HepG2 (cell line): ENCODE results near the gene TMEM256. TPM values are rescaled to one million over a fixed set of nuclear protein-coding genes. Genes with fewer than 3 reads are reported as not detected.

ENCODE experiments used
- ATAC-seq: fragments of 200-7000 bp; cut with Tn5 transposase; 3 replicates; pipeline ENCODE4 v1.9.1; 2020; ENCODE audit warnings: mild to moderate bottlenecking, moderate library complexity
- BruUV-seq: library from RNA; stranded (reverse); fragments of 400-500 nt; replicated peaks from 2 replicates; lab custom pipeline; 2021; lab: Mats Ljungman, UMichigan
- CTCF ChIA-PET: fragments of 300-600 bp; formaldehyde crosslinking; extraction: SDS; loops from one replicate; lab custom pipeline; 2021; ENCODE audit warnings: low total read pairs, inconsistent platforms, low intra/inter-chr PET ratio; lab: Yijun Ruan, JAX
- POLR2A ChIA-PET: fragments of 350-600 bp; sonication (Branson Sonifier 250); formaldehyde crosslinking; loops from one replicate; lab custom pipeline; 2020; ENCODE audit warnings: antibody characterized with exemption, inconsistent platforms; lab: Yijun Ruan, JAX
- DNase-seq: peaks from one replicate; pipeline ENCODE4 v3.0.0-alpha.2; 2015; ENCODE audit warnings: low spot score
- FAIRE-seq: peaks from 3 replicates; lab custom pipeline; 2011; peaks lifted over from hg19 to GRCh38; lab: Jason Lieb, UNC
- H2AFZ ChIP-seq: one replicate; pipeline ENCODE4 v1.6.1; 2011; ENCODE audit warnings: low read length, inconsistent platforms
- H3K27ac ChIP-seq: fragments of 300-600 bp; 3 replicates; pipeline ENCODE4 v1.8.0; 2011; ENCODE audit warnings: mixed run types, mild to moderate bottlenecking, mixed read lengths, low read length, inconsistent platforms; ENCODE audit not compliant: insufficient read depth; ENCODE audit errors: extremely low read length
- H3K27me3 ChIP-seq, 2 experiments: fragments of 200-600 bp in 1 of 2; 2 replicates in 1 of 2; 3 replicates in 1 of 2; pipeline versions ENCODE4 v1.6.0 to v1.8.0; 2011; ENCODE audit warnings: low read length in 2 of 2, mild to moderate bottlenecking in 2 of 2, moderate library complexity in 2 of 2, inconsistent platforms in 1 of 2; ENCODE audit not compliant: insufficient read depth in 2 of 2, control insufficient read depth in 1 of 2
- H3K36me3 ChIP-seq, 2 experiments: fragments of 200-600 bp in 1 of 2; replicated peaks in 1 of 2; 2 replicates in 1 of 2; 3 replicates in 1 of 2; pipeline versions ENCODE4 v1.5.1 to v1.8.0; 2011; ENCODE audit warnings: low read length in 2 of 2, inconsistent platforms in 1 of 2; ENCODE audit not compliant: insufficient read depth in 2 of 2, control insufficient read depth in 1 of 2
- H3K4me1 ChIP-seq: 2 replicates; pipeline ENCODE4 v1.5.1; 2012; ENCODE audit warnings: low read length, inconsistent platforms; ENCODE audit not compliant: insufficient read depth
- H3K4me2 ChIP-seq: 2 replicates; pipeline ENCODE4 v1.6.0; 2011; ENCODE audit warnings: low read depth, low read length, inconsistent platforms
- H3K4me3 ChIP-seq, 3 experiments: fragments of 200-600 bp in 1 of 3; sonication (generic), shearing (Covaris generic) in 1 of 3; replicated peaks in 1 of 3; 2 replicates each; pipeline ENCODE4 v1.5.1; 2011 to 2016; ENCODE audit warnings: low read length in 3 of 3, inconsistent platforms in 2 of 3, low read depth in 2 of 3, mild to moderate bottlenecking in 2 of 3, control low read depth in 1 of 3, mixed read lengths in 1 of 3; ENCODE audit not compliant: insufficient read depth in 1 of 3
- H3K79me2 ChIP-seq: one replicate; pipeline ENCODE4 v1.6.1; 2011; ENCODE audit warnings: low read length, inconsistent platforms; ENCODE audit not compliant: insufficient read depth
- H3K9ac ChIP-seq: 2 replicates; pipeline ENCODE4 v1.6.0; 2011; ENCODE audit warnings: mild to moderate bottlenecking, low read depth, low read length, inconsistent platforms; ENCODE audit not compliant: insufficient read depth
- H3K9me3 ChIP-seq: 2 replicates; pipeline ENCODE4 v1.5.1; 2012; ENCODE audit warnings: mild to moderate bottlenecking, low read length
- H4K20me1 ChIP-seq: 2 replicates; pipeline ENCODE4 v1.6.0; 2011; ENCODE audit warnings: inconsistent platforms, mild to moderate bottlenecking, low read length, moderate library complexity; ENCODE audit not compliant: insufficient read depth
- ATF7 ChIP-seq, 2 experiments: fragments of 450-650 bp in 1 of 2; sonication (generic) in 1 of 2; formaldehyde crosslinking in 1 of 2; IDR thresholded peaks; 2 replicates each; pipeline versions ENCODE4 v1.4.0 to v1.6.1; 2016 to 2020; ENCODE audit warnings: antibody characterized with exemption in 1 of 2, mild to moderate bottlenecking in 1 of 2, missing genetic modification reagents in 1 of 2
- ATF7-NPFF ChIP-seq: sonication (generic); formaldehyde crosslinking; IDR thresholded peaks from 2 replicates; pipeline ENCODE4 v1.8.1; 2023; ENCODE audit warnings: mild to moderate bottlenecking, low read depth, missing genetic modification reagents, moderate library complexity
- CBX5 ChIP-seq: sonication (generic); formaldehyde crosslinking; IDR thresholded peaks from 2 replicates; pipeline ENCODE4 v1.4.0; 2020; ENCODE audit warnings: missing genetic modification reagents, borderline replicate concordance
- DMAP1 ChIP-seq: IDR thresholded peaks from 2 replicates; pipeline ENCODE4 v1.6.1; 2016
- HOXD1 ChIP-seq: sonication (generic); formaldehyde crosslinking; IDR thresholded peaks from 2 replicates; pipeline ENCODE4 v1.5.0; 2020; ENCODE audit warnings: missing genetic modification reagents
- NCOA1 ChIP-seq: sonication (generic); formaldehyde crosslinking; IDR thresholded peaks from 2 replicates; pipeline ENCODE4 v1.9.0; 2021; ENCODE audit warnings: missing genetic modification reagents
- ZNF33B ChIP-seq: sonication (generic); formaldehyde crosslinking; IDR thresholded peaks from 2 replicates; pipeline ENCODE4 v1.5.1; 2020; ENCODE audit warnings: mild to moderate bottlenecking, missing genetic modification reagents
- ZNF496 ChIP-seq: sonication (generic); formaldehyde crosslinking; IDR thresholded peaks from 2 replicates; pipeline ENCODE4 v1.8.1; 2023; ENCODE audit warnings: mild to moderate bottlenecking, moderate library complexity, missing genetic modification reagents; ENCODE audit not compliant: insufficient replicate concordance
- ZNF546 ChIP-seq: sonication (generic); formaldehyde crosslinking; conservative IDR thresholded peaks from 2 replicates; pipeline ENCODE4 v1.8.1; 2023; ENCODE audit warnings: mild to moderate bottlenecking, missing genetic modification reagents
- ZSCAN25 ChIP-seq: sonication (generic); formaldehyde crosslinking; IDR thresholded peaks from 2 replicates; pipeline ENCODE4 v1.8.0; 2022; ENCODE audit warnings: mild to moderate bottlenecking, missing genetic modification reagents
- WGBS: methylation state at CpG from one replicate; pipeline ENCODE4 v1.1.6; 2017; ENCODE audit warnings: low lambda C conversion rate; 5-methylcytosine and 5-hydroxymethylcytosine counted together
- in situ Hi-C: cut with HindIII; loops from 2 replicates; pipeline ENCODE4 v1.10.0; 2017; ENCODE audit warnings: low pct_unique_long_range_greater_than_20kb; ENCODE audit not compliant: extremely low pct_ligation_motif_present
- intact Hi-C: fragments of 100-400 bp; cut with micrococcal nuclease; formaldehyde crosslinking; loops from one replicate; pipeline ENCODE4 v1.10.0; 2022; ENCODE audit not compliant: unreplicated experiment
- polyA plus RNA-seq, 8 experiments: library from polyadenylated mRNA; depleted of rRNA in 3 of 8; stranded (reverse) in 7 of 8; unstranded in 1 of 8; fragments of >200 nt; fragmentation: Illumina TruSeq in 4 of 8; extraction: Trizol in 4 of 8; gene quantifications; 2 replicates each; pipeline versions ENCODE4 v1.2.1 to v1.2.3, GENCODE V29; 2011 to 2016; ENCODE audit warnings: low read depth in 4 of 8, missing spikeins in 1 of 8, mixed read lengths in 1 of 8; ENCODE audit not compliant: insufficient read depth in 1 of 8
- total RNA-seq, 5 experiments: library from RNA; depleted of rRNA; stranded (reverse); fragments of >200 nt; fragmentation: Illumina TruSeq; extraction: Trizol; gene quantifications; 2 replicates each; pipeline ENCODE4 v1.2.3, GENCODE V29; 2016; ENCODE audit warnings: low read depth in 1 of 5
- TF ChIP-seq, protein P1 (sequence below): sonication (generic); IDR thresholded peaks from 2 replicates; pipeline ENCODE4 v1.6.1; 2016; ENCODE audit warnings: low read depth, borderline replicate concordance
- TF ChIP-seq, protein P2 (sequence below): sonication (generic); formaldehyde crosslinking; IDR thresholded peaks from 2 replicates; pipeline ENCODE4 v1.4.0; 2020; ENCODE audit warnings: missing genetic modification reagents
- TF ChIP-seq, protein P3 (sequence below): sonication (generic); formaldehyde crosslinking; IDR thresholded peaks from 2 replicates; pipeline ENCODE4 v1.5.1; 2020; ENCODE audit warnings: mild to moderate bottlenecking, moderate library complexity, missing genetic modification reagents

The TMEM256 gene
- total and polyA plus RNA-seq, 2 of the 13 experiments (the other 11 are each of a cell fraction or from before 2014, with no cell fraction given), result 231 to 252 TPM

DNA sequence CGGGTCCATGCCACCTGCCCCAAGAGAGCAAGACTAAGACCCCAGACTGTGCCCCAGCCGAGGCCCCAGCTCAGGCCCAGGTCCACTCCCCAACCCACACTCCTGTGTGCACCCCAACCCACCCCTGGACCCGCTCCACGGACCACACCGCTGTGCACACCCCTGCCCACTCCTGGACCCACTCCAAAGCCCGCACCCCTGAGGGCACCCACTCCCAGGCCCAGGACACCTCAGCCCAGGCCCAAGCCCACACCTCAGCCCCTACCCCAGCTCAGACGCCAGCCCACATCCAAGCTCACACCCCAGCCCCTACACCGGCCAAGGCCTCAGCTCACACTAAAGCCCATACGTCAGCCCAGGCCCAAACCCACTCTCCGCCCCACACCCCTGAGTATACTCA lies 25.8 kb upstream of the TMEM256 start:
- TF ChIP-seq ATF7 (IDR thresholded peaks at IDR 0.05) (no peak), ATF7 (CRISPR knock-in tag; IDR thresholded peaks at IDR 0.05) (no peak), DMAP1 (CRISPR knock-in tag) (no peak), ZNF546 (no peak), ATF7-NPFF (CRISPR knock-in tag) (no peak)
- TF ChIP-seq, protein P1, sequence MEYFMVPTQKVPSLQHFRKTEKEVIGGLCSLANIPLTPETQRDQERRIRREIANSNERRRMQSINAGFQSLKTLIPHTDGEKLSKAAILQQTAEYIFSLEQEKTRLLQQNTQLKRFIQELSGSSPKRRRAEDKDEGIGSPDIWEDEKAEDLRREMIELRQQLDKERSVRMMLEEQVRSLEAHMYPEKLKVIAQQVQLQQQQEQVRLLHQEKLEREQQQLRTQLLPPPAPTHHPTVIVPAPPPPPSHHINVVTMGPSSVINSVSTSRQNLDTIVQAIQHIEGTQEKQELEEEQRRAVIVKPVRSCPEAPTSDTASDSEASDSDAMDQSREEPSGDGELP, result no peak
- TF ChIP-seq, all 625 proteins: peak for 0
- FAIRE-seq, result no peak
- Histone ChIP-seq H3K27ac (no peak overlapping the region), H3K36me3 (no peaks in the 10 kb centered on the region), H3K4me3 (no peak overlapping the region), H3K79me2 (no peaks in the 10 kb centered on the region), H3K27me3 (peaks cover 2 to 3% of the 10 kb centered on the region in 2 experiments; a peak in 3 of 5 replicates), H2AFZ (no peak overlapping the region), H4K20me1 (no peaks in the 10 kb centered on the region), H3K9ac (no peak overlapping the region), H3K4me2 (no peak overlapping the region), H3K9me3 (no peaks in the 10 kb centered on the region), H3K4me1 (peaks cover 10% of the 10 kb centered on the region)
- BruUV-seq, result no TSS peak
- 44% methylated on average over 7 of the region's 10 CpGs for WGBS
- intact Hi-C loops (no loop called here), in situ Hi-C loops (no loop called here)
- ChIA-PET POLR2A (interaction anchor here (1.6 kb wide), 1 partner anchor 26 kb away, joined by 3 read pairs; the partner anchor contains the start of gene TMEM256), CTCF (no interaction called here)
- no peak for ATAC-seq
- no peak for DNase-seq

DNA sequence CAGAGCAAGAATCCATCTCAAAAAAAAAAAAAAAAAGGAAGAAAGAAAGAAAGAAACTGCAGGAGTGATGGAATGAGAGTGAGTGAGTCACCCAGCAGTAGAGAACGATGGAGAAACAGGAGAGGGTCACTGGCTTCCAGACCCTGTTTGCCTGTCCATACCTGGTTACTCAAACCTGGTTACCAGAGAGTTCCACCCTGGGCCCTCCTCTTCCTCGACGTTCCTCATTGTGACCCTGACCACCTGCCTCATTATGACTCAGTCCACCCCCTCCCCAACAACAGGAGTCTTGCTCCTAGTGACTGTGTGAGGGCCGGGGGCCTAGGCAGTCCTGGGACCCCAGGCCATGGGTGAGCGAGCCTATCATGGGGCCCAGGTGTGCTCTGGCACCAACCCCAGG lies 24.7 kb upstream of the TMEM256 start, which contains the start of gene SPEM3:
TSS of gene SPEM3 (plus strand) at position 301 of the 400 bp plus-strand sequence. CDS start at position 347, 46 bp downstream.
- H3K9ac ChIP-seq, result no peak within 1 kb of the TSS
- H3K4me1 ChIP-seq, result peaks cover 8% of the 10 kb centered on the region
- DNase-seq (no peak), FAIRE-seq (no peak), ATAC-seq (no peak)
- H3K79me2 ChIP-seq, result no peaks in the 10 kb centered on the region
- H2AFZ ChIP-seq, result no peak within 1 kb of the TSS
- BruUV-seq, result no TSS peak
- no peaks in the 10 kb centered on the region for H3K9me3 ChIP-seq
- ChIA-PET POLR2A (no interaction called here), CTCF (no interaction called here)
- 7% methylated on average over 4 of the region's 5 CpGs for WGBS
- H4K20me1 ChIP-seq, result no peaks in the 10 kb centered on the region
- no peaks in the 10 kb centered on the region for H3K36me3 ChIP-seq
- H3K4me2 ChIP-seq, result no peak within 1 kb of the TSS
- in situ Hi-C loops (no loop called here), intact Hi-C loops (no loop called here)
- no peak within 1 kb of the TSS for H3K27ac ChIP-seq
- peaks cover 2 to 3% of the 10 kb centered on the region in 2 experiments; a peak in 3 of 5 replicates for H3K27me3 ChIP-seq
- no peak within 1 kb of the TSS for H3K4me3 ChIP-seq
- TF ChIP-seq HOXD1, result no peak
- TF ChIP-seq, protein P2, sequence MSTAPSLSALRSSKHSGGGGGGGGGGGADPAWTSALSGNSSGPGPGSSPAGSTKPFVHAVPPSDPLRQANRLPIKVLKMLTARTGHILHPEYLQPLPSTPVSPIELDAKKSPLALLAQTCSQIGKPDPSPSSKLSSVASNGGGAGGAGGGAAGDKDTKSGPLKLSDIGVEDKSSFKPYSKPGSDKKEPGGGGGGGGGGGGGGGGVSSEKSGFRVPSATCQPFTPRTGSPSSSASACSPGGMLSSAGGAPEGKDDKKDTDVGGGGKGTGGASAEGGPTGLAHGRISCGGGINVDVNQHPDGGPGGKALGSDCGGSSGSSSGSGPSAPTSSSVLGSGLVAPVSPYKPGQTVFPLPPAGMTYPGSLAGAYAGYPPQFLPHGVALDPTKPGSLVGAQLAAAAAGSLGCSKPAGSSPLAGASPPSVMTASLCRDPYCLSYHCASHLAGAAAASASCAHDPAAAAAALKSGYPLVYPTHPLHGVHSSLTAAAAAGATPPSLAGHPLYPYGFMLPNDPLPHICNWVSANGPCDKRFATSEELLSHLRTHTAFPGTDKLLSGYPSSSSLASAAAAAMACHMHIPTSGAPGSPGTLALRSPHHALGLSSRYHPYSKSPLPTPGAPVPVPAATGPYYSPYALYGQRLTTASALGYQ (CRISPR knock-in tag), result no peak
- TF ChIP-seq CBX5, result no peak
- TF ChIP-seq, protein P3, sequence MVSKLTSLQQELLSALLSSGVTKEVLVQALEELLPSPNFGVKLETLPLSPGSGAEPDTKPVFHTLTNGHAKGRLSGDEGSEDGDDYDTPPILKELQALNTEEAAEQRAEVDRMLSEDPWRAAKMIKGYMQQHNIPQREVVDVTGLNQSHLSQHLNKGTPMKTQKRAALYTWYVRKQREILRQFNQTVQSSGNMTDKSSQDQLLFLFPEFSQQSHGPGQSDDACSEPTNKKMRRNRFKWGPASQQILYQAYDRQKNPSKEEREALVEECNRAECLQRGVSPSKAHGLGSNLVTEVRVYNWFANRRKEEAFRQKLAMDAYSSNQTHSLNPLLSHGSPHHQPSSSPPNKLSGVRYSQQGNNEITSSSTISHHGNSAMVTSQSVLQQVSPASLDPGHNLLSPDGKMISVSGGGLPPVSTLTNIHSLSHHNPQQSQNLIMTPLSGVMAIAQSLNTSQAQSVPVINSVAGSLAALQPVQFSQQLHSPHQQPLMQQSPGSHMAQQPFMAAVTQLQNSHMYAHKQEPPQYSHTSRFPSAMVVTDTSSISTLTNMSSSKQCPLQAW (CRISPR knock-in tag), result no peak
- TF ChIP-seq NCOA1 (CRISPR knock-in tag), result no peak
- no peak for TF ChIP-seq ZNF33B (CRISPR knock-in tag)
- TF ChIP-seq ZSCAN25 (CRISPR knock-in tag), result no peak
- no peak for TF ChIP-seq ZNF496 (CRISPR knock-in tag)
